Measurements from ENCODE around the gene MYRFL.

Gene MYRFL

DNA sequence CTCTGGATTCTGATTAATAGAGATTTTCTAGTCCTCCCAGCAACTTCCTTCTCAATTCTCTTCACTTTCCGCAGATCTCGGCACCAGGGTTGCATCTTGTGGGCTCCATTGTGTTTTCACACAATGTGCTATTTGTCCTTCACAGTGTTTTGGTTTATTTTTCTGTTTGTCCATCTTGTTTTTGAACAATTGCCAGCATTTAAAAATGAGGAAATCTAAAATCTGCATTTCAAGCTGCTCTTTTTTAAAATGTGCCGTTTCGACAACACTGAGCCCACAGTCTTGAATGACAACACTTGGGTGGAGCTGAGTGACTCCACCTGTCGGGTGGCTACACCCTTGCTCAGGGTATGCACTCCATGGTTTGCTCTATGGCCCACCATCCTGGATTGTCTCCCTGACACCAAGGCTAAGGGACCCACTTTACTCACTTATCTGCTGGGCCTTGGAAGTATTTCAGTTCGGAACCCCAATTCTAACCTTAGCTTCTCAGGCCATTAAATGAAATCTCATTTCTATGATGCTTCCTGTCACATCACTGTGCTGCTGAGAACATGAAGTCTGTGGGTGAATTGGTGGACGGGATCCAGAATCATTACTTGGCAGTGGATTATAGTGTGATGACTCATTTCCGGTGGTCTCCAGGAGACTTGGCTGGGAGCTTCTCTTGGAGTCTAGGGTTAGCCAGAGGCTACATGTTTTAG is 3.4 kb upstream of the MYRFL start:
- Histone ChIP-seq H3K9ac (ENCODE audit: low read depth in 1 of 2, low read length in 2 of 2) (no peak overlapping the region), H3K9me3 (ENCODE audit: control insufficient read depth in 1 of 2, low read length in 2 of 2) (no peaks in the 10 kb centered on the region), H3K36me3 (ENCODE audit: control insufficient read depth in 1 of 2, insufficient read depth in 2 of 2, low read length in 2 of 2) (peaks cover 0 to 4% of the 10 kb centered on the region in 2 donors), H3K27ac (ENCODE audit: low read depth, low read length) (no peak overlapping the region), H3K27me3 (ENCODE audit: control insufficient read depth in 1 of 2, insufficient read depth in 2 of 2, low read length in 2 of 2) (no peaks in the 10 kb centered on the region), H3K4me3 (ENCODE audit: low read depth in 1 of 2, low read length in 2 of 2) (no peak overlapping the region), H3K4me1 (ENCODE audit: control insufficient read depth in 1 of 2, insufficient read depth in 2 of 2, low read length in 2 of 2) (peaks cover 8 to 12% of the 10 kb centered on the region in 2 donors)

DNA sequence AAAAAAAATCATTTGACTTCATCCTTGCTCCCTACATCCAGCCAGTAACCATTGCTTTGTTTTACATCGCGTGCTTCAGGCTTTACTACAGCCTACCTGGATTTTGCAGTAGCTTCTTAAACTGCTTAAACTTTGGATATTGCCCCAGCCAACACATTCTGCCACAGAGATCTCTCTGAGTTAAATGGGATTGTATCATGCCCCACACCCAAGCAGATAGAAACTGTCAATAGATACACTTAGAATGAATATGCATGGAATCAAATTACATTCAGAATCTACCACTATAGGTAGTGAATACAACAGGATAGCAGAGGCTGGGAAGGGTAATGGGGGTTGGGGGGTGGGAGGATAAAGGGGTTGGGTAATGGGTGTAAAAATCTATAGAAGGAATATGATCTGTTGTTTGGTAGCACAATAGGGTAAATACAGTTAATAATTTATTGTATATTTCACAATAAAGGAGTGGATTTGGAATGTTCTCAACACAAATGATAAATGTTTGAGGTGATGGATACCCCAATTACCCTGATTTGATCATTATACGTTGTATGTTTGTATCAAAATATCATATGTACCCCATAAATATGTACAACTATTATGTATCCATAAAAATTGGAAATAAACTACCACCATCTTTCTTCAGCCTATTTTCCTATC is 2.7 kb upstream of the MYRFL start:
- Histone ChIP-seq H3K27me3 (ENCODE audit: control insufficient read depth in 1 of 2, insufficient read depth in 2 of 2, low read length in 2 of 2) (no peaks in the 10 kb centered on the region), H3K36me3 (ENCODE audit: control insufficient read depth in 1 of 2, insufficient read depth in 2 of 2, low read length in 2 of 2) (peaks cover 0 to 4% of the 10 kb centered on the region in 2 donors), H3K4me1 (ENCODE audit: control insufficient read depth in 1 of 2, insufficient read depth in 2 of 2, low read length in 2 of 2) (peaks cover 8 to 12% of the 10 kb centered on the region in 2 donors), H3K4me3 (ENCODE audit: low read depth in 1 of 2, low read length in 2 of 2) (no peak overlapping the region), H3K27ac (ENCODE audit: low read depth, low read length) (no peak overlapping the region), H3K9ac (ENCODE audit: low read depth in 1 of 2, low read length in 2 of 2) (no peak overlapping the region), H3K9me3 (ENCODE audit: control insufficient read depth in 1 of 2, low read length in 2 of 2) (no peaks in the 10 kb centered on the region)

DNA sequence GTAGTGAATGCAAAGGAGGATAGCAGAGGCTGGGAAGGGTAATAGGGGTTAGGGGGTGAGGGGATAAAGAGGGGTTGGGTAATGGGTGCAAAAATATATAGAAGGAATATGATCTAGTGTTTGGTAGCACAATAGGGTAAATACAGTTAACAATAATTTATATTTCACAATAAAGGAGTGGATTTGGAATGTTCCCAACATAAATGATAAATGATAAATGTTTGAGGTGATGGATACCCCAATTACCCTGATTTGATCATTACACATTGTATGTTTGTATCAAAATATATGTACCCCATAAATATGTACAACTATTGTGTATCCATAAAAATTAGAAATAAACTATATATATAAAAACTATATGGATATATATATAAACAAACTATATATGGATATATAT is 999 bp upstream of the MYRFL start:
- Histone ChIP-seq H3K4me1 (ENCODE audit: control insufficient read depth in 1 of 2, insufficient read depth in 2 of 2, low read length in 2 of 2) (peaks cover 8 to 14% of the 10 kb centered on the region in 2 donors), H3K27me3 (ENCODE audit: control insufficient read depth in 1 of 2, insufficient read depth in 2 of 2, low read length in 2 of 2) (no peaks in the 10 kb centered on the region), H3K9me3 (ENCODE audit: control insufficient read depth in 1 of 2, low read length in 2 of 2) (no peaks in the 10 kb centered on the region), H3K4me3 (ENCODE audit: low read depth in 1 of 2, low read length in 2 of 2) (no peak overlapping the region), H3K27ac (ENCODE audit: low read depth, low read length) (no peak overlapping the region), H3K36me3 (ENCODE audit: control insufficient read depth in 1 of 2, insufficient read depth in 2 of 2, low read length in 2 of 2) (no peaks in the 10 kb centered on the region), H3K9ac (ENCODE audit: low read depth in 1 of 2, low read length in 2 of 2) (no peak overlapping the region)

DNA sequence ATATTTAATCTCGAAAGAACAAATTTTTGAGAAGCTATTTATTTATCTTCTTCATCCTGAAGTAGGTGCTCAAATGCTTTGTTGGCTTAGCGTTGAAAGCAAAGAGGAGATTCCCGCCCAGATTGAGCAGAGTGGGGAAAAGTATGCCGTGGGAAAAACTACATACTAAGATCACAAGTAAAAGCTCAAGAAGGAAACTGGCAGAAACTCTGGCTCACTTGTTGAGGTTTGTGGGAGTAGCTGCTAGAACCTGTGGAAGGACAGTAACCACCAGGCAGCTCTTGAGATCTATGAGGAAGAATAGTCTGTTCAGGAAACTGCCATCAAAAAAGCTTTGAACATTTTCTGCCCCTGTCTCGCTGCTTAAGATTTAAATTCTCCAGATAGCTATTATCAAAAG is 3.9 kb downstream of the MYRFL start:
- Histone ChIP-seq H3K36me3 (ENCODE audit: control insufficient read depth in 1 of 2, insufficient read depth in 2 of 2, low read length in 2 of 2) (no peaks in the 10 kb centered on the region), H3K4me3 (ENCODE audit: low read depth in 1 of 2, low read length in 2 of 2) (peak overlapping the region; percentile 9 to 32), H3K4me1 (ENCODE audit: control insufficient read depth in 1 of 2, insufficient read depth in 2 of 2, low read length in 2 of 2) (peaks cover 10 to 28% of the 10 kb centered on the region in 2 donors), H3K9ac (ENCODE audit: low read depth in 1 of 2, low read length in 2 of 2) (no peak overlapping the region), H3K27me3 (ENCODE audit: control insufficient read depth in 1 of 2, insufficient read depth in 2 of 2, low read length in 2 of 2) (no peaks in the 10 kb centered on the region), H3K9me3 (ENCODE audit: control insufficient read depth in 1 of 2, low read length in 2 of 2) (no peaks in the 10 kb centered on the region), H3K27ac (ENCODE audit: low read depth, low read length) (no peak overlapping the region)

DNA sequence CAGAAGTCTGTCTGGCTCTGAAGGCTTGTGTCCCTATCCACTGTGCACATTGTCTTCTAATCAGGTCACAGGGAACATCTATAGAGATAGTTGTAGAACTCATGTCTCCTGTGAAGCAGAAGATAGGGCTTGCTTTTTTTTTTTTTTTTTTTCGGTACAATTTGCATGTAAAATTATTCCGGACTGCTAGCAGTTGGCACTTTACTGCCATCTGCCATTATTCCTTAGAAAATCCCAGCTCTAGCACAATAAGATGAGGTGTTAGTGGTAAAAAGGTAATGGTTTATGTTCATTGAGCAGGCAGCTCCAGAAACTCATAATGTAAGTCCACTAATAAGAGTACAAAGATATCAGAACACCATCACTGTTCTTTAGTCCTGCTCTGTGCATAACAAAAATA is 8.7 kb downstream of the MYRFL start:
- peaks cover 44 to 71% of the 10 kb centered on the region in 2 donors for H3K4me1 ChIP-seq (ENCODE audit: control insufficient read depth in 1 of 2, insufficient read depth in 2 of 2, low read length in 2 of 2)
- H3K36me3 ChIP-seq (ENCODE audit: control insufficient read depth in 1 of 2, insufficient read depth in 2 of 2, low read length in 2 of 2) = no peaks in the 10 kb centered on the region
- no peak overlapping the region for H3K27ac ChIP-seq (ENCODE audit: low read depth, low read length)

DNA sequence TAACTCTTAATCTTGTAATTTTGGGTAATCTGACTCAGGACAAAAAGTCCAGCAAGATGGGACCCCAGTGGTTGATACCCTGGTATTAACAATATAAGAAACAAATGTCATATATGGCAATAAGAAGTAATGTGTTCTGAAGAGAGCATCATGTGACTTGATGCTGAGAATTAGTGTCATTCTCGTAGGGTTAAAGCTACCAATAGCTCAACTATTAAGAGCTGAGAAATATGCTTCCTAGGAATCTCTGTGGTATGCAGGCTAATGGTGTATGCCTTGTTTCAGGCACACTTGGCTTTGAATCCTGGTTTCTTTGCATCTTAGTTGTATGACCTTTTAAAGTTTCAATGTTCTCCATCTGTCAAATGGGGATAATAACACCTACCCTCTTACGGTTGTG is 9.1 kb downstream of the MYRFL start:
- H3K9me3 ChIP-seq (ENCODE audit: control insufficient read depth in 1 of 2, low read length in 2 of 2) = no peaks in the 10 kb centered on the region
- peaks cover 44 to 72% of the 10 kb centered on the region in 2 donors for H3K4me1 ChIP-seq (ENCODE audit: control insufficient read depth in 1 of 2, insufficient read depth in 2 of 2, low read length in 2 of 2)
- no peaks in the 10 kb centered on the region for H3K27me3 ChIP-seq (ENCODE audit: control insufficient read depth in 1 of 2, insufficient read depth in 2 of 2, low read length in 2 of 2)
- no peak overlapping the region for H3K9ac ChIP-seq (ENCODE audit: low read depth in 1 of 2, low read length in 2 of 2)
- H3K4me3 ChIP-seq (ENCODE audit: low read depth in 1 of 2, low read length in 2 of 2) = peak overlapping the region; percentile 44 to 46
- no peak overlapping the region for H3K27ac ChIP-seq (ENCODE audit: low read depth, low read length)
- H3K36me3 ChIP-seq (ENCODE audit: control insufficient read depth in 1 of 2, insufficient read depth in 2 of 2, low read length in 2 of 2) = no peaks in the 10 kb centered on the region

More for the DNA sequence above, 8.7 kb downstream of the MYRFL start:
- Histone ChIP-seq H3K9ac (ENCODE audit: low read depth in 1 of 2, low read length in 2 of 2) (no peak overlapping the region), H3K27me3 (ENCODE audit: control insufficient read depth in 1 of 2, insufficient read depth in 2 of 2, low read length in 2 of 2) (no peaks in the 10 kb centered on the region), H3K4me3 (ENCODE audit: low read depth in 1 of 2, low read length in 2 of 2) (peak overlapping the region; percentile 44 to 46), H3K9me3 (ENCODE audit: control insufficient read depth in 1 of 2, low read length in 2 of 2) (no peaks in the 10 kb centered on the region)

DNA sequence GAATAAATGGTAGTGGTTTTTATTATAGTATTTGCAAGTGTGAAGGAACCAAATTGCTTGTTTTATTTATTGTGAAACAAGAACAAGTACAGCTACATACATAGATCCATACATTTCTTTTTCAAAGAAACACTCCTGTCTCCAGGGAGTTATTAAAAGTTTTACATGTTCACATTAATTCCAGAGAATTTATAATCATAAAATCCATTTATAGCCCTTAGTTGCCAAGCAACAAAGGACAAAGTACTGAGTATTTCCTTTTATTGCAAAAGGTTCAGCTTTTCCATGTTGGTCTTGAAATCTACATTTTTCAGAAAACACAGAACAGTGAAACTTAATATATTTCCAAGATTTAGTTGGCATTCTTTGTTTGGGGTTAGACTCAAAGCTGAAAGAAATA is 9.5 kb downstream of the MYRFL start:
- Histone ChIP-seq H3K27ac (ENCODE audit: low read depth, low read length) (no peak overlapping the region), H3K36me3 (ENCODE audit: control insufficient read depth in 1 of 2, insufficient read depth in 2 of 2, low read length in 2 of 2) (no peaks in the 10 kb centered on the region), H3K9ac (ENCODE audit: low read depth in 1 of 2, low read length in 2 of 2) (no peak overlapping the region), H3K4me3 (ENCODE audit: low read depth in 1 of 2, low read length in 2 of 2) (peak overlapping the region; percentile 44 to 46), H3K9me3 (ENCODE audit: control insufficient read depth in 1 of 2, low read length in 2 of 2) (no peaks in the 10 kb centered on the region), H3K27me3 (ENCODE audit: control insufficient read depth in 1 of 2, insufficient read depth in 2 of 2, low read length in 2 of 2) (no peaks in the 10 kb centered on the region), H3K4me1 (ENCODE audit: control insufficient read depth in 1 of 2, insufficient read depth in 2 of 2, low read length in 2 of 2) (peaks cover 45 to 72% of the 10 kb centered on the region in 2 donors)

DNA sequence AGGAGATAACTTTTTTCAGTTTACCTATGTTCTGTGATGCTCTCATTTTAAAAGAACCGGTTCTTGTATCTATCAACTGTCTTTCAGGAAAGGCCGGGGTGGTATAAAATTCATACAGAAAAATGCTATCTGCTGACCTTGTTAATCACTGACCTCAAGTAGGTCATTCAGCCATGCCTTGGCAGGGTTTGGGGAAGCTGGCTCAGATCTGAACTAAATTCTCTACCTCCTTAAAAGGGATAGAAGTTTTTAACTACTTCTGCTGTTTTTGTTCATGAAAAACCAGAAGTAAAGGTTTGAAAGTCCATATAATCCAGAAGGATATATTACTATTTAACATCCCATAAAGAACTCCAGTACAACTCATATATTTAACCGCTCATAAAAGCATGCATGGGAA is 10.1 kb downstream of the MYRFL start:
- no peak overlapping the region for H3K27ac ChIP-seq (ENCODE audit: low read depth, low read length)
- no peak overlapping the region for H3K9ac ChIP-seq (ENCODE audit: low read depth in 1 of 2, low read length in 2 of 2)
- peak overlapping the region in 1 of 2 donors; percentile 46 for H3K4me3 ChIP-seq (ENCODE audit: low read depth in 1 of 2, low read length in 2 of 2)
- H3K9me3 ChIP-seq (ENCODE audit: control insufficient read depth in 1 of 2, low read length in 2 of 2) = no peaks in the 10 kb centered on the region
- no peaks in the 10 kb centered on the region for H3K27me3 ChIP-seq (ENCODE audit: control insufficient read depth in 1 of 2, insufficient read depth in 2 of 2, low read length in 2 of 2)
- no peaks in the 10 kb centered on the region for H3K36me3 ChIP-seq (ENCODE audit: control insufficient read depth in 1 of 2, insufficient read depth in 2 of 2, low read length in 2 of 2)
- peaks cover 50 to 72% of the 10 kb centered on the region in 2 donors for H3K4me1 ChIP-seq (ENCODE audit: control insufficient read depth in 1 of 2, insufficient read depth in 2 of 2, low read length in 2 of 2)

DNA sequence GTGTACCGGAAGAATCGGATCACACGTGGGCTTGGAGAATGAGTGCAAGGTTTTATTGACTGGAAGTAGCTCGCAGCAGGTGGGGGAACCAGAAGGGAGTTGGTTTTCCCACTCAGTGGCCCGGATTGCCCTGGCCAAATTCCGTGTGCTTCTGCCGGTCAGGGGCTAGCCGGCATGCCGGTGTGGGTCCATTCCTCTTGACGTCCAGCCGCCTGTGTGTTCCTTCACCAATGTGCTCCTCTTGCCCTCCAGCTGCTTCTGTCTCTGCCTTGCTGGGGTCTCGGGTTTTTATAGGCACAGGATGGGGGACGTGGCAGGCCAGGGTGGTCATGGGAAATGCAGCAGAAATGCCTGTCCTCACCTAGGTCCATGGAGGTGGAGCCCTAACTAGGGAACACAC is 11.0 kb downstream of the MYRFL start:
- Histone ChIP-seq H3K27ac (ENCODE audit: low read depth, low read length) (no peak overlapping the region), H3K4me1 (ENCODE audit: control insufficient read depth in 1 of 2, insufficient read depth in 2 of 2, low read length in 2 of 2) (peaks cover 57 to 81% of the 10 kb centered on the region in 2 donors), H3K27me3 (ENCODE audit: control insufficient read depth in 1 of 2, insufficient read depth in 2 of 2, low read length in 2 of 2) (no peaks in the 10 kb centered on the region)

DNA sequence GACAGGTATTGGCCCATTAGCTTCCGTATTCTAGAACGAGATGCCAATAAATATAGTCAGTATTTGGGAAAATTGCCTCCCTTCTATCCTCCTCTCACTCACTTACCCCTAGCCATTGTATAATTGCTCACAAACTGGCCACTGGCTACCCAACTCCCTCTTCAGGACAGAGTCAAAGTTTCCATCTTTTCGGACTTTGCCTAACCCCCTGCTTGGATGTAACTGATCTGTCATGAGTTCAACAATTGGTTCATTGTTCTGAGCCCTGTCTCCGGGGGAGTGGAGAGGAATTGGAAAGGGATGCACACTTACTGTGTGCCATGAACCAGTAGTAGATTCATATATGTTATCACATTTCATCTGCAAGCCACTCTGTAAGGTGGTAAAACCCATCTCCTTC is 12.2 kb downstream of the MYRFL start:
- H3K4me1 ChIP-seq (ENCODE audit: control insufficient read depth in 1 of 2, insufficient read depth in 2 of 2, low read length in 2 of 2) = peaks cover 68 to 91% of the 10 kb centered on the region in 2 donors
- H3K9me3 ChIP-seq (ENCODE audit: control insufficient read depth in 1 of 2, low read length in 2 of 2) = no peaks in the 10 kb centered on the region
- peak overlapping the region in 1 of 2 donors; percentile 33 for H3K4me3 ChIP-seq (ENCODE audit: low read depth in 1 of 2, low read length in 2 of 2)
- H3K9ac ChIP-seq (ENCODE audit: low read depth in 1 of 2, low read length in 2 of 2) = no peak overlapping the region
- H3K27me3 ChIP-seq (ENCODE audit: control insufficient read depth in 1 of 2, insufficient read depth in 2 of 2, low read length in 2 of 2) = no peaks in the 10 kb centered on the region
- H3K27ac ChIP-seq (ENCODE audit: low read depth, low read length) = no peak overlapping the region
- no peaks in the 10 kb centered on the region for H3K36me3 ChIP-seq (ENCODE audit: control insufficient read depth in 1 of 2, insufficient read depth in 2 of 2, low read length in 2 of 2)

More for the DNA sequence above, 11.0 kb downstream of the MYRFL start:
- H3K9ac ChIP-seq (ENCODE audit: low read depth in 1 of 2, low read length in 2 of 2) = no peak overlapping the region
- H3K4me3 ChIP-seq (ENCODE audit: low read depth in 1 of 2, low read length in 2 of 2) = peak overlapping the region in 1 of 2 donors; percentile 21
- H3K9me3 ChIP-seq (ENCODE audit: control insufficient read depth in 1 of 2, low read length in 2 of 2) = no peaks in the 10 kb centered on the region
- no peaks in the 10 kb centered on the region for H3K36me3 ChIP-seq (ENCODE audit: control insufficient read depth in 1 of 2, insufficient read depth in 2 of 2, low read length in 2 of 2)

Data from duodenal mucosa (tissue), 2 donors.